Prostate gland (tissue), 2 donors: ENCODE measurements around the gene KDM5A.

Experiments
- CTCF ChIP-seq, 4 experiments: fragments of 200-600 bp in 2 of 4; fragments of 450-650 bp in 2 of 4; sonication (generic) in 2 of 4; IDR thresholded peaks; 1 replicate in 3 of 4; 2 replicates in 1 of 4; pipeline ENCODE4 v1.5.1; 2016 to 2019; ENCODE audit warnings: antibody characterized with exemption in 4 of 4, mild to moderate bottlenecking in 2 of 4, moderate library complexity in 2 of 4
- POLR2AphosphoS5 ChIP-seq: sonication (generic); formaldehyde crosslinking; IDR thresholded peaks from one replicate; pipeline ENCODE4 v1.6.1; 2017; ENCODE audit warnings: antibody characterized with exemption

GRCh38 chr12:262113-262512 lies 127.0 kb downstream of the KDM5A start:
- no peak for TF ChIP-seq CTCF (IDR thresholded peaks at IDR 0.05)
- no peak for TF ChIP-seq POLR2AphosphoS5
